GM23338 (cell line): ENCODE data around the gene PTPRA. TPM values are rescaled to one million over a fixed set of nuclear protein-coding genes. Genes with fewer than 3 reads are reported as not detected.
A peak's percentile ranks its signal among the peaks of the same experiment; 100 is the strongest.

Source experiments
- ATAC-seq: fragments of 200-7000 bp; cut with Tn5 transposase; 3 replicates; pipeline ENCODE4 v1.9.1; 2020
- DNase-seq: peaks from one replicate; pipeline ENCODE4 v3.0.0-alpha.2; 2015; ENCODE audit warnings: low spot score
- H2AFZ ChIP-seq: fragments of 200-600 bp; sonication (generic); 2 replicates; pipeline ENCODE4 v1.8.0; 2016; ENCODE audit warnings: antibody characterized with exemption, mild to moderate bottlenecking, moderate library complexity
- H3F3A ChIP-seq: fragments of 200-600 bp; sonication (generic); replicated peaks from 2 replicates; pipeline ENCODE4 v1.8.0; 2017; ENCODE audit warnings: antibody characterized with exemption, mixed run types, low read depth
- H3K27ac ChIP-seq: fragments of 200-600 bp; sonication (generic); 2 replicates; pipeline ENCODE4 v1.6.1; 2016; ENCODE audit warnings: low read depth
- H3K27me3 ChIP-seq: fragments of 200-600 bp; sonication (generic); 2 replicates; pipeline ENCODE4 v1.8.0; 2016; ENCODE audit warnings: mild to moderate bottlenecking, mixed run types, moderate library complexity; ENCODE audit not compliant: insufficient read depth
- H3K36me3 ChIP-seq: fragments of 200-600 bp; sonication (generic); 2 replicates; pipeline ENCODE4 v1.8.0; 2016; ENCODE audit warnings: mild to moderate bottlenecking; ENCODE audit not compliant: insufficient read depth
- H3K4me1 ChIP-seq: fragments of 200-600 bp; sonication (generic); 2 replicates; pipeline ENCODE4 v1.8.0; 2016; ENCODE audit warnings: mild to moderate bottlenecking, moderate library complexity; ENCODE audit not compliant: insufficient read depth
- H3K4me2 ChIP-seq: fragments of 200-600 bp; sonication (generic); 2 replicates; pipeline ENCODE4 v1.7.1; 2017; ENCODE audit warnings: mixed run types
- H3K4me3 ChIP-seq: fragments of 200-600 bp; sonication (generic); 2 replicates; pipeline ENCODE4 v1.6.1; 2016; ENCODE audit warnings: mixed run types
- H3K79me2 ChIP-seq: fragments of 200-600 bp; sonication (generic); replicated peaks from 2 replicates; pipeline ENCODE4 v1.8.0; 2017; ENCODE audit warnings: mild to moderate bottlenecking; ENCODE audit not compliant: insufficient read depth
- H3K9me2 ChIP-seq: fragments of 200-600 bp; sonication (generic); 2 replicates; pipeline ENCODE4 v1.8.0; 2017; ENCODE audit not compliant: insufficient read depth
- H4K20me1 ChIP-seq: fragments of 200-600 bp; sonication (generic); replicated peaks from 2 replicates; pipeline ENCODE4 v1.8.0; 2017; ENCODE audit warnings: mild to moderate bottlenecking; ENCODE audit not compliant: insufficient read depth
- H3K27ac Mint-ChIP-seq: 2 replicates; pipeline ENCODE4 v1.8.0; 2020; ENCODE audit warnings: inconsistent platforms, mild to moderate bottlenecking, moderate library complexity, mixed read lengths
- H3K27me3 Mint-ChIP-seq: 3 replicates; pipeline ENCODE4 v1.8.0; 2022; ENCODE audit warnings: low read depth, mild to moderate bottlenecking, moderate library complexity, mixed read lengths, inconsistent platforms; ENCODE audit not compliant: insufficient read depth, poor library complexity
- H3K36me3 Mint-ChIP-seq: 3 replicates; pipeline ENCODE4 v1.8.0; 2021; ENCODE audit warnings: low read depth, mild to moderate bottlenecking, inconsistent platforms, moderate library complexity, mixed read lengths
- H3K4me1 Mint-ChIP-seq: 3 replicates; pipeline ENCODE4 v1.8.0; 2020; ENCODE audit warnings: mild to moderate bottlenecking, inconsistent platforms, mixed read lengths
- H3K4me3 Mint-ChIP-seq: 3 replicates; pipeline ENCODE4 v1.8.0; 2021; ENCODE audit warnings: moderate library complexity, mild to moderate bottlenecking, inconsistent platforms, mixed read lengths
- H3K9me3 Mint-ChIP-seq: 3 replicates; pipeline ENCODE4 v1.8.0; 2020; ENCODE audit warnings: moderate library complexity, mild to moderate bottlenecking, inconsistent platforms, mixed read lengths
- CREB1 ChIP-seq: fragments of 250-450 bp; sonication (Bioruptor Pico); IDR thresholded peaks from 2 replicates; pipeline ENCODE4 v1.5.0; 2020; ENCODE audit warnings: low read depth, mild to moderate bottlenecking, moderate library complexity
- CTCF ChIP-seq, 2 experiments: fragments of 200-600 bp in 1 of 2; sonication (generic) in 1 of 2; conservative IDR thresholded peaks; 2 replicates each; pipeline versions ENCODE4 v1.5.1 to v1.6.1; 2016 to 2017; ENCODE audit warnings: antibody characterized with exemption in 2 of 2, low read depth in 2 of 2, mild to moderate bottlenecking in 2 of 2, moderate library complexity in 1 of 2
- ETS1 ChIP-seq: IDR thresholded peaks from 2 replicates; pipeline ENCODE4 v1.6.1; 2016; ENCODE audit warnings: antibody characterized with exemption
- EZH2 ChIP-seq: fragments of 200-600 bp; sonication (generic); IDR thresholded peaks from one replicate; pipeline ENCODE4 v1.8.0; 2017; ENCODE audit warnings: antibody characterized with exemption, mild to moderate bottlenecking, low read depth; ENCODE audit not compliant: unreplicated experiment
- EZH2phosphoT487 ChIP-seq: fragments of 200-600 bp; sonication (generic); IDR thresholded peaks from one replicate; pipeline ENCODE4 v1.8.1; 2018; ENCODE audit warnings: antibody characterized with exemption; ENCODE audit not compliant: unreplicated experiment
- JUNB ChIP-seq: IDR thresholded peaks from one replicate; pipeline ENCODE4 v1.6.1; 2016; ENCODE audit warnings: antibody characterized with exemption; ENCODE audit not compliant: unreplicated experiment
- NANOG ChIP-seq: IDR thresholded peaks from 2 replicates; pipeline ENCODE4 v1.6.1; 2016; ENCODE audit warnings: antibody characterized with exemption, borderline replicate concordance
- POLR2AphosphoS5 ChIP-seq: IDR thresholded peaks from 2 replicates; pipeline ENCODE4 v1.6.1; 2016; ENCODE audit warnings: antibody characterized with exemption, low read depth
- REST ChIP-seq: IDR thresholded peaks from one replicate; pipeline ENCODE4 v1.6.1; 2018; ENCODE audit warnings: antibody characterized with exemption; ENCODE audit not compliant: unreplicated experiment
- STAT1 ChIP-seq: IDR thresholded peaks from one replicate; pipeline ENCODE4 v1.6.1; 2016; ENCODE audit warnings: antibody characterized with exemption; ENCODE audit not compliant: unreplicated experiment
- ZNF114 ChIP-seq: fragments of 250-450 bp; sonication (Bioruptor Pico); IDR thresholded peaks from 2 replicates; pipeline ENCODE4 v1.5.0; 2020; ENCODE audit warnings: mild to moderate bottlenecking, moderate library complexity
- ZNF331 ChIP-seq: fragments of 250-450 bp; sonication (Bioruptor Pico); IDR thresholded peaks from 2 replicates; pipeline ENCODE4 v1.5.0; 2020; ENCODE audit warnings: low read depth, mild to moderate bottlenecking, moderate library complexity
- ZNF462 ChIP-seq: fragments of 250-450 bp; sonication (Bioruptor Pico); IDR thresholded peaks from 2 replicates; pipeline ENCODE4 v1.5.0; 2020; ENCODE audit warnings: mild to moderate bottlenecking, moderate library complexity
- polyA plus RNA-seq: library from polyadenylated mRNA; unstranded; fragments of >200 nt; fragmentation: Nextera tagmentation; extraction: Ambion mirVana; gene quantifications from 2 replicates; pipeline ENCODE4 v1.2.1, GENCODE V29; 2016
- total RNA-seq: library from RNA; depleted of rRNA; stranded (reverse); fragments of >200 nt; shearing (Covaris generic); gene quantifications from 2 replicates; pipeline ENCODE4 v1.2.3, GENCODE V29; 2014

The PTPRA gene
- total and polyA plus RNA-seq, 2 experiments from 2014 or later = 37.8 to 39.3 TPM

- peaks cover 18% of the 10 kb centered on the region; the same call in 1 of the 2 replicates for H3K36me3 ChIP-seq
- H3K9me3 Mint-ChIP-seq = no peaks in the 10 kb centered on the region; the same call in 2 of the 3 replicates
- H3K27me3 Mint-ChIP-seq = peaks cover 16% of the 10 kb centered on the region
- H3F3A ChIP-seq = 0 out of 2 replicates have a peak, but pooled peaks cover 5% of the 10 kb centered on the region
- peak overlapping the region; percentile 95 for H2AFZ ChIP-seq
- peaks cover 51% of the 10 kb centered on the region for H3K36me3 Mint-ChIP-seq
- H3K4me2 ChIP-seq = peak overlapping the region; percentile 96
- peaks cover 4% of the 10 kb centered on the region; the same call in 1 of the 2 replicates for H3K9me2 ChIP-seq
- peak overlapping the region; percentile 85 for H3K4me3 Mint-ChIP-seq
- TF ChIP-seq NANOG (no peak), ZNF114 (CRISPR knock-in tag) (no peak), EZH2 (no peak), JUNB (no peak), EZH2phosphoT487 (no peak), ZNF462 (CRISPR knock-in tag) (no peak), STAT1 (no peak), REST (no peak), CREB1 (CRISPR knock-in tag) (no peak), CTCF (conservative IDR thresholded peaks at IDR 0.05; ENCODE audit: low read depth in 2 of 2) (no peak), ETS1 (no peak), ZNF331 (CRISPR knock-in tag) (no peak), POLR2AphosphoS5 (no peak; the same call in 1 of the 2 replicates)
- 0 out of 2 replicates have a peak overlapping the region, but pooled peaks have one; percentile 76 for H3K27ac ChIP-seq
- peak; percentile 65 for ATAC-seq
- H3K4me1 Mint-ChIP-seq = peaks cover 25% of the 10 kb centered on the region
- H3K4me1 ChIP-seq = peaks cover 24% of the 10 kb centered on the region
- peak overlapping the region; percentile 91 for H3K27ac Mint-ChIP-seq
- DNase-seq = peak; percentile 82
- H4K20me1 ChIP-seq = peaks cover 10% of the 10 kb centered on the region
- H3K4me3 ChIP-seq = peak overlapping the region; percentile 94
- H3K79me2 ChIP-seq = peaks cover 11% of the 10 kb centered on the region
- no peaks in the 10 kb centered on the region for H3K27me3 ChIP-seq
Observed at GRCh38 chr20:3045042-3045815, 171.9 kb downstream of the PTPRA start.
